Peyer's patch (tissue), 4 donors: ENCODE results near the gene KLRD1. TPM values are rescaled to one million over a fixed set of nuclear protein-coding genes. Genes with fewer than 3 reads are reported as not detected.

Source experiments
- DNase-seq, 3 donors: peaks; one replicate each; pipeline ENCODE4 v3.0.0-alpha.2; 2017 to 2019
- H3K27ac ChIP-seq, 4 donors: fragments of 200-600 bp; sonication (generic); one replicate each; pipeline ENCODE4 v1.5.1; 2016 to 2019
- H3K27me3 ChIP-seq, 2 donors: fragments of 200-600 bp; sonication (generic); one replicate each; pipeline ENCODE4 v1.5.1; 2019
- H3K36me3 ChIP-seq, 3 donors: fragments of 200-600 bp; sonication (generic); one replicate each; pipeline ENCODE4 v1.5.1; 2016 to 2019
- H3K4me1 ChIP-seq, 4 donors: fragments of 200-600 bp; sonication (generic); one replicate each; pipeline ENCODE4 v1.5.1; 2016 to 2019
- H3K4me3 ChIP-seq, 4 donors: fragments of 200-600 bp; sonication (generic); 1 replicate in 3 of 4; 2 replicates in 1 of 4; pipeline ENCODE4 v1.5.1; 2016 to 2019; ENCODE audit warnings: mild to moderate bottlenecking in 1 of 4
- H3K9me3 ChIP-seq, 4 donors: fragments of 200-600 bp; sonication (generic); one replicate each; pipeline ENCODE4 v1.5.1; 2016 to 2019; ENCODE audit warnings: mild to moderate bottlenecking in 1 of 4
- CTCF ChIP-seq, 6 experiments: fragments of 450-650 bp in 4 of 6; fragments of 200-600 bp in 2 of 6; sonication (generic) in 1 of 6; IDR thresholded peaks; one replicate each; pipeline ENCODE4 v1.5.1; 2017 to 2019; ENCODE audit warnings: antibody characterized with exemption in 6 of 6, mild to moderate bottlenecking in 3 of 6, moderate library complexity in 1 of 6
- POLR2A ChIP-seq, 2 donors: fragments of 450-650 bp; IDR thresholded peaks; one replicate each; pipeline ENCODE4 v1.5.1; 2017; ENCODE audit warnings: antibody characterized with exemption in 2 of 2, mild to moderate bottlenecking in 2 of 2, moderate library complexity in 2 of 2
- total RNA-seq, 4 donors: library from RNA; depleted of rRNA; stranded (reverse); fragments of >200 nt; gene quantifications; one replicate each; pipeline ENCODE4 v1.1.0, GENCODE V29; 2016

Gene KLRD1
- total RNA-seq, 4 donors from 2014 or later: under 0.01 to 8.4 (median 5.4) TPM

GRCh38 chr12:10279937-10280336, 27.7 kb upstream of the KLRD1 start:
- Histone ChIP-seq H3K9me3 (no peaks in the 10 kb centered on the region), H3K4me1 (no peaks in the 10 kb centered on the region), H3K27ac (no peak overlapping the region), H3K36me3 (no peaks in the 10 kb centered on the region), H3K4me3 (no peak overlapping the region), H3K27me3 (no peaks in the 10 kb centered on the region)
- no peak for TF ChIP-seq CTCF (IDR thresholded peaks at IDR 0.05)
- TF ChIP-seq POLR2A (IDR thresholded peaks at IDR 0.05): no peak
- no peak for DNase-seq

DNA sequence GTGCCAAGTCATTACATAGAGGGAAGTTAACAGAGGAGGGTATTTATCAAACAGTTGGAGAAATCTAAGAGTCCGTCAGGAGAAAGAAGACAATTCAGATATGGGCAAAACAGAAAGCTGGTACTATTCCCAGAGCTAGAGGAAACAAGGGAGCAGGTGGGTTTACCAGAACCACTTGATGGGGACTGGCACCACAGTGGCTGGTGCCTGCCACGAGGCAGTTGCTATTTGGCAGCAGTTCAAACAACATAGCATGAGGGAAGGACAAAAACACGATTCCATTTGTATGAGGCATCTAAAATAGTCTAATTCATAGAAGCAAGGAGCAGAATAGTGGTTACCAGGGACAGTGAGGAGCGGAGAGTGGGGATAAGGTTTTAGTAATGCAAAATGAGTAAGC, 24.6 kb upstream of the KLRD1 start:
- H3K36me3 ChIP-seq: no peaks in the 10 kb centered on the region
- H3K27ac ChIP-seq: no peak overlapping the region
- TF ChIP-seq POLR2A (IDR thresholded peaks at IDR 0.05) (no peak), CTCF (IDR thresholded peaks at IDR 0.05) (no peak)
- H3K4me1 ChIP-seq: no peaks in the 10 kb centered on the region
- no peaks in the 10 kb centered on the region for H3K9me3 ChIP-seq
- DNase-seq: no peak
- H3K4me3 ChIP-seq: no peak overlapping the region
- H3K27me3 ChIP-seq: no peaks in the 10 kb centered on the region

DNA sequence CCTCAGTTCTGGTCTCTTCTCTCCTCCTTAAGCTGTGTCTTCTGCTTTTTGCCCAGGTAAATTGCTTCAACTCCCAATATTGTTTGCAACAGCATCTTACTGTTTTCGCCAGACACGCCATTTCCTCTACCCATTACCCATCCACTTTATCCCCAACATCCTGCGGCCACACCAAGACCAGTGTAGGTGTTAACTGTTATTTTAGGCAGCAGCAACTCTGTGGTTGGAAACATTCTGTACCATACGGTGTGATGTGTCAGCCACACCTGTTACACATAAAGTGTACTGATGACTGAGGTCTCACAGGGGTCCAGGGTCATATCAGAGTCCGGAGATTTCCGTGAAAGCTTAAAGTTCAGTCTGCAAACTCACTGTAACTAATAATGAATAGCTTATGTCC, 21.8 kb upstream of the KLRD1 start:
- no peak for DNase-seq
- Histone ChIP-seq H3K27me3 (no peaks in the 10 kb centered on the region), H3K27ac (no peak overlapping the region), H3K36me3 (no peaks in the 10 kb centered on the region), H3K9me3 (no peaks in the 10 kb centered on the region), H3K4me1 (no peaks in the 10 kb centered on the region), H3K4me3 (no peak overlapping the region)
- TF ChIP-seq CTCF (IDR thresholded peaks at IDR 0.05) (no peak), POLR2A (IDR thresholded peaks at IDR 0.05) (no peak)

DNA sequence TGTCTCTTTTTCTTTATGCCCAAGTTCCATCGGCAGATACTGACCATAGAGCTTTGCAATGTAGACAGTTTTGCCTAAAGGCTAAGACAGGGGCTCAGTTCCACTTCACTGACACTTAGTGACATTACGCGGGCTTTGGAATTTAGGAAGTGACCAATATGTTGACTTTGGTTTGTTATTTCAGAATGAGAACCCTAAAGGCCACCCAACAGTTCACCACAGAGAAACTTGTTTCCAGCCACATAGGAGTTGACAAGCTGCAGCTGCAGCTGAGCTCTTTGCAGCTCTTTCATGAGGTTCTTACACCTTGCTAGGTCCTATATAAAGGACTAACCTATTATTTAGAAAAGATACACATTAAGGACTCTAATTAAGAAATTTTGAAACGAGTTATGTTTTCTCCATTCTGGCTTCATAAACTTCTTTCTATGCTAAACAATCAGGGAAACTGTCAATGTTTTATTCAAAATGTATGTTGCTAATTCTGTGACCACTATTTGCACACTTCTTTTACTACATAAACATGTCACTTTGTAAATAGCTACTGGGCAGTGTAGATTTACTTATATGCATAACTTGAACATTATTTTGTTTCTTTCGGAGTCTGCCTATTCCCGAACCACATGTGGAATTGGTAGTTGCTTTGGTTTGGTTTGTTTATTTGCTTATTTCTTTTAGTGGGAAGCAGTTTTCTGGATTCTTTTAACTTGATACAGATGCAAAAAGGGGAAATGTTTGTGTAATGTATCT, 18.5 kb upstream of the KLRD1 start:
- H3K27me3 ChIP-seq: no peaks in the 10 kb centered on the region
- H3K4me1 ChIP-seq: no peaks in the 10 kb centered on the region
- H3K36me3 ChIP-seq: no peaks in the 10 kb centered on the region
- H3K27ac ChIP-seq: no peak overlapping the region
- no peak for DNase-seq
- no peak for TF ChIP-seq POLR2A (IDR thresholded peaks at IDR 0.05)
- H3K4me3 ChIP-seq: no peak overlapping the region
- H3K9me3 ChIP-seq: no peaks in the 10 kb centered on the region

GRCh38 chr12:10291030-10291429, 16.6 kb upstream of the KLRD1 start:
- Histone ChIP-seq H3K36me3 (no peaks in the 10 kb centered on the region), H3K27ac (no peak overlapping the region), H3K4me1 (no peaks in the 10 kb centered on the region), H3K27me3 (no peaks in the 10 kb centered on the region), H3K9me3 (no peaks in the 10 kb centered on the region), H3K4me3 (no peak overlapping the region)
- no peak for DNase-seq
- TF ChIP-seq CTCF (IDR thresholded peaks at IDR 0.05): no peak
- TF ChIP-seq POLR2A (IDR thresholded peaks at IDR 0.05): no peak

GRCh38 chr12:10293151-10293550, 14.5 kb upstream of the KLRD1 start:
- no peak overlapping the region for H3K4me3 ChIP-seq
- H3K36me3 ChIP-seq: no peaks in the 10 kb centered on the region
- no peaks in the 10 kb centered on the region for H3K27me3 ChIP-seq
- TF ChIP-seq CTCF (IDR thresholded peaks at IDR 0.05): no peak
- no peak for TF ChIP-seq POLR2A (IDR thresholded peaks at IDR 0.05)
- H3K9me3 ChIP-seq: no peaks in the 10 kb centered on the region
- H3K27ac ChIP-seq: no peak overlapping the region
- no peaks in the 10 kb centered on the region for H3K4me1 ChIP-seq
- DNase-seq: no peak
